IPS DF 4.7 (cell line): Measurements from ENCODE around the gene PCDHGA4.
"Not testable (repeated sequence)": the region's sequence is repeated elsewhere in the genome, so short reads cannot be mapped to it uniquely, and the experiment has no call there.

Source experiments
- DNase-seq: peaks from one replicate; pipeline ENCODE4 v3.0.0-alpha.2; 2013; ENCODE audit warnings: low spot score; ENCODE audit errors: extremely low read depth

The PCDHGA4 gene

GRCh38 chr5:141384471-141385267 is 29.8 kb downstream of the PCDHGA4 start:
- DNase-seq = no peak

- not testable (repeated sequence) for DNase-seq
Observed at GRCh38 chr5:141387557-141388311, 32.9 kb downstream of the PCDHGA4 start, which contains the start of gene PCDHGB4. Gene PCDHGB4 (plus strand): TSS chr5:141387698. CDS start chr5:141387885, 187 bp downstream.

DNA sequence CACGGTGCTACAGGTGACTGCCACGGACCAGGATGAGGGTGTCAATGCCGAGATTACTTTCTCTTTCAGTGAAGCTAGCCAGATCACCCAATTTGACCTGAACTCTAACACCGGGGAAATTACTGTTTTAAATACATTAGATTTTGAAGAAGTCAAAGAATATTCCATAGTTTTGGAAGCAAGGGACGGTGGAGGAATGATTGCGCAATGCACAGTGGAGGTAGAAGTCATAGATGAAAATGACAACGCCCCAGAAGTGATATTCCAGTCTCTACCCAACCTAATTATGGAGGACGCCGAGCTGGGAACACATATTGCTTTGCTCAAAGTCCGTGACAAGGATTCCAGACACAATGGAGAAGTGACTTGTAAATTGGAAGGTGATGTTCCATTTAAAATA is 33.8 kb downstream of the PCDHGA4 start:
- DNase-seq = no peak

DNA sequence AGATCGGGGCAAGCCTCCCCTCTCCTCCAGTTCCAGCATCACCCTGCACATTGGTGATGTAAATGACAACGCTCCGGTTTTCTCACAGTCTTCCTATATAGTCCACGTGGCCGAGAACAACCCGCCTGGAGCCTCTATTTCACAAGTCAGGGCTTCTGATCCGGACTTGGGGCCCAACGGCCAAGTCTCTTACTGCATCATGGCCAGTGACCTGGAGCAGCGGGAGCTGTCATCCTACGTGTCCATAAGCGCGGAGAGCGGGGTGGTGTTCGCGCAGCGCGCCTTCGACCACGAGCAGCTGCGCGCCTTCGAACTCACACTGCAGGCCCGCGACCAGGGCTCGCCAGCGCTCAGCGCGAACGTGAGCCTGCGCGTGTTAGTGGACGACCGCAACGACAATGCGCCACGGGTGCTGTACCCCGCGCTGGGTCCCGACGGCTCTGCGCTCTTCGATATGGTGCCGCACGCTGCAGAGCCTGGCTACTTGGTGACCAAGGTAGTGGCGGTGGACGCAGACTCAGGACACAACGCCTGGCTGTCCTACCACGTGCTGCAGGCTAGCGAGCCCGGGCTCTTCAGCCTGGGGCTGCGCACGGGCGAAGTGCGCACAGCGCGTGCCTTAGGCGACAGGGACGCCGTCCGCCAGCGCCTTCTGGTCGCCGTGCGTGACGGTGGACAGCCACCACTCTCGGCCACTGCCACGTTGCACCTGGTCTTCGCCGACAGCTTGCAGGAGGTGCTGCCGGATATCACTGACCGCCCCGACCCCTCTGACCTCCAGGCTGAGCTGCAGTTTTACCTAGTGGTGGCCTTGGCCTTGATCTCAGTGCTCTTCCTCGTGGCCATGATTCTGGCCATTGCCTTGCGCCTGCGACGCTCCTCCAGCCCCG is 34.6 kb downstream of the PCDHGA4 start:
- DNase-seq = no peak

DNA sequence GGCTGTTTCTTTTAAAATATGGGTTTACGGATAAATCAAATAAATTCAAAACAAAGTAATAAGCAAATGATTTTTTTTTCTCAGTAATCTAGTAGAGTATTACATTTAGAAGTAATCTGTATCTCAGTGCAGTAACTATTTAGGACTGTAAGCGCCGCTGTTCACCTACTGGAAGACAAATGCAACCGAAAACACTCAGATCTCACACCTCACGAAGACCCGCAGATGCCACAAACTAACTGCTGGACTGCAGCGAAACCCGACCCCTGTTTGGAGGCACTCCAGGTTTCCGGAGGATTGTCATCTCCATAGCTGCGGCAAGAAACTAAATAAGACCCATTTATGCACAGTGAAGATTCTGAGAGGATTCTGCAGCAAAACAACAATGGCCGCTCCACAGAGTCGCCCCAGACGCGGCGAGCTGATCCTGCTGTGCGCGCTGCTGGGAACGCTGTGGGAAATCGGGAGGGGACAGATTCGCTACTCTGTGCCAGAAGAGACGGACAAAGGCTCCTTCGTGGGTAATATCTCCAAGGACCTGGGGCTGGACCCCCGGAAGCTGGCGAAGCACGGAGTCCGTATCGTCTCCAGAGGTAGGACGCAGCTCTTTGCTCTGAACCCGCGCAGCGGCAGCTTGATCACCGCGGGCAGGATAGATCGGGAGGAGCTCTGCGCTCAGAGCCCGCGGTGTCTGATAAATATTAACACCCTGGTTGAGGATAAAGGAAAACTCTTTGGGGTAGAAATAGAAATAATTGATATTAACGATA is 37.8 kb downstream of the PCDHGA4 start, which contains the start of gene PCDHGA8:
Gene PCDHGA8 (plus strand): TSS at position 205 of the 770 bp plus-strand sequence. CDS start 181 bp downstream, at position 386.
- DNase-seq = no peak

- no peak for DNase-seq
Observed at GRCh38 chr5:141393267-141393666, 38.4 kb downstream of the PCDHGA4 start.

GRCh38 chr5:141394401-141395187 is 39.8 kb downstream of the PCDHGA4 start:
- DNase-seq = not testable (repeated sequence)

DNA sequence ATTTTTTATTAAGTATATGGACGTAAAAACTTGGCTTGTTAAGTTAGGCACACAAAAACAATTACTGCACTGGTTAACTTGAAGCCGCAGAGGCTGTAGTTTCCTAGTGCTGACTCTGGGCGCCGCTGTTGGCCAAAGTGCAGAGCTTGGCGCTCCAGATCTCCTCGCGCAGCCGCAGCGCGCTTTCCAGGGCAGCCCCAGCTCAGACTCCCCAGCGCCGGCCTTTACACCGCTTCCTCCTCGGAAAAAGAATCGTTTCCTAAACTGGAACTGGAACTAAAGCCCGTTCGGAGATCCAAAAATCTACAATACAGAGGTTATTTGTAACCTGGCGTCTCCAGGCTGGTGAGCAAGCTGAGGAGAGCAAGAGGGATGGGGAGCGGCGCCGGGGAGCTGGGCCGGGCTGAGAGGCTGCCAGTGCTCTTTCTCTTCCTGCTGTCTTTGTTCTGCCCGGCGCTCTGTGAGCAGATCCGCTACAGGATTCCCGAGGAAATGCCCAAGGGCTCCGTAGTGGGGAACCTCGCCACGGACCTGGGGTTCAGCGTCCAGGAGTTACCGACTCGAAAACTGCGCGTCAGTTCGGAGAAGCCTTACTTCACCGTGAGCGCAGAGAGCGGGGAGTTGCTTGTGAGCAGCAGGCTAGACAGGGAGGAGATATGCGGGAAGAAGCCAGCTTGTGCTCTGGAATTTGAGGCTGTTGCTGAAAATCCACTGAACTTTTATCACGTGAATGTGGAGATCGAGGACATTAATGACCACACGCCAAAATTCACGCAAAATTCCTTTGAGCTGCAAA is 43.1 kb downstream of the PCDHGA4 start, which contains the start of gene PCDHGB5:
Gene PCDHGB5 (plus strand): TSS at position 192 of the 796 bp plus-strand sequence. CDS start 181 bp downstream, at position 373.
- DNase-seq = not testable (repeated sequence)

DNA sequence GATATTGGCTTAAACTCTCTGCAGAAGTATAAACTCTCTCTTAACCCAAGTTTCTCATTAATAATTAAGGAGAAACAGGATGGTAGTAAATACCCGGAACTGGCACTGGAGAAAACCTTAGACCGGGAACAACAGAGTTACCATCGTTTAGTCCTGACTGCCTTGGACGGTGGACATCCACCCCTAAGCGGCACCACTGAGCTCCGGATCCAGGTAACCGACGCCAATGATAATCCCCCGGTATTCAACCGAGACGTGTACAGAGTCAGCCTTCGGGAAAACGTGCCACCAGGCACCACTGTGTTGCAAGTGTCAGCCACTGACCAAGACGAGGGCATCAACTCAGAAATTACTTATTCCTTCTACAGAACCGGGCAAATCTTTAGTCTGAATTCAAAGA is 43.8 kb downstream of the PCDHGA4 start:
- no peak for DNase-seq

GRCh38 chr5:141399555-141400258 is 44.9 kb downstream of the PCDHGA4 start:
- DNase-seq = no peak

- DNase-seq = no peak
Observed at GRCh38 chr5:141402553-141403243, 47.9 kb downstream of the PCDHGA4 start, which contains the start of gene PCDHGA9. Gene PCDHGA9 (plus strand): TSS chr5:141402778. CDS start chr5:141402953, 175 bp downstream.

GRCh38 chr5:141403387-141403786 is 48.6 kb downstream of the PCDHGA4 start:
- no peak for DNase-seq
